IMR-90 (cell line): ENCODE results near the gene SLC49A4. TPM values are rescaled to one million over a fixed set of nuclear protein-coding genes. Genes with fewer than 3 reads are reported as not detected.

Experiments used
- ATAC-seq: fragments of 200-7000 bp; cut with Tn5 transposase; 2 replicates; pipeline ENCODE4 v1.9.1; 2020; ENCODE audit warnings: low read depth, mild to moderate bottlenecking, moderate library complexity
- BruUV-seq: library from RNA; stranded (reverse); fragments of 400-500 nt; replicated peaks from 2 replicates; lab custom pipeline; 2021; lab: Mats Ljungman, UMichigan
- CTCF ChIA-PET: fragments of 300-600 bp; formaldehyde crosslinking; extraction: SDS; loops from one replicate; lab custom pipeline; 2021; ENCODE audit warnings: antibody characterized with exemption; lab: Yijun Ruan, JAX
- POLR2A ChIA-PET: fragments of 300-600 bp; sonication (Branson Sonifier 250); formaldehyde crosslinking; loops from one replicate; lab custom pipeline; 2022; ENCODE audit warnings: antibody characterized with exemption; ENCODE audit not compliant: unreplicated experiment; lab: Charles Lee
- DNase-seq: peaks from one replicate; pipeline ENCODE4 v3.0.0; 2013
- H2AFZ ChIP-seq: replicated peaks from 2 replicates; pipeline ENCODE3; 2013; ENCODE audit warnings: low read length, mild to moderate bottlenecking; ENCODE audit not compliant: poor library complexity
- H2AK5ac ChIP-seq: 2 replicates; pipeline ENCODE4 v1.6.1; 2013; ENCODE audit warnings: low read depth, low read length, inconsistent platforms
- H2AK9ac ChIP-seq: replicated peaks from 2 replicates; pipeline ENCODE3; 2013; ENCODE audit warnings: mild to moderate bottlenecking, low read depth, low read length, moderate library complexity; ENCODE audit not compliant: poor library complexity
- H2BK120ac ChIP-seq: 2 replicates; pipeline ENCODE4 v1.6.1; 2013; ENCODE audit warnings: low read depth, low read length, inconsistent platforms
- H2BK15ac ChIP-seq: 3 replicates; pipeline ENCODE4 v1.6.1; 2013; ENCODE audit warnings: low read depth, low read length, inconsistent platforms
- H2BK20ac ChIP-seq: 2 replicates; pipeline ENCODE4 v1.6.1; 2013; ENCODE audit warnings: low read depth, mild to moderate bottlenecking, inconsistent platforms, low read length, moderate library complexity
- H2BK5ac ChIP-seq: 2 replicates; pipeline ENCODE4 v1.6.1; 2013; ENCODE audit warnings: mild to moderate bottlenecking, low read depth, low read length, inconsistent platforms; ENCODE audit not compliant: poor library complexity, severe bottlenecking
- H3K14ac ChIP-seq: replicated peaks from 2 replicates; pipeline ENCODE4 v1.6.1; 2013; ENCODE audit warnings: low read depth, low read length, inconsistent platforms
- H3K18ac ChIP-seq: 2 replicates; pipeline ENCODE4 v1.6.1; 2013; ENCODE audit warnings: low read depth, low read length, control low read depth
- H3K23ac ChIP-seq: 2 replicates; pipeline ENCODE4 v1.6.1; 2013; ENCODE audit warnings: low read depth, low read length, inconsistent platforms
- H3K27ac ChIP-seq: 2 replicates; pipeline ENCODE4 v1.5.1; 2013; ENCODE audit warnings: mild to moderate bottlenecking, control low read depth, low read length; ENCODE audit not compliant: insufficient read depth
- H3K27me3 ChIP-seq: 2 replicates; pipeline ENCODE4 v1.6.1; 2013; ENCODE audit warnings: low read length; ENCODE audit not compliant: control insufficient read depth, insufficient read depth
- H3K36me3 ChIP-seq: 2 replicates; pipeline ENCODE4 v1.6.1; 2013; ENCODE audit warnings: low read length, mixed read lengths; ENCODE audit not compliant: control insufficient read depth, insufficient read depth
- H3K4ac ChIP-seq: 2 replicates; pipeline ENCODE4 v1.6.1; 2013; ENCODE audit warnings: low read depth, low read length, inconsistent platforms
- H3K4me1 ChIP-seq: 2 replicates; pipeline ENCODE4 v1.6.1; 2013; ENCODE audit warnings: low read length, mixed read lengths; ENCODE audit not compliant: control insufficient read depth, insufficient read depth
- H3K4me2 ChIP-seq: 2 replicates; pipeline ENCODE4 v1.6.1; 2013; ENCODE audit warnings: low read depth, mild to moderate bottlenecking, control low read depth, low read length, moderate library complexity
- H3K4me3 ChIP-seq: 2 replicates; pipeline ENCODE4 v1.5.1; 2013; ENCODE audit warnings: low read depth, mild to moderate bottlenecking, control low read depth, low read length, moderate library complexity; ENCODE audit not compliant: insufficient read depth
- H3K56ac ChIP-seq: 2 replicates; pipeline ENCODE4 v1.6.1; 2013; ENCODE audit warnings: low read length, inconsistent platforms; ENCODE audit not compliant: insufficient read depth; ENCODE audit errors: extremely low read depth
- H3K79me1 ChIP-seq, 2 experiments: 2 replicates each; pipeline ENCODE4 v1.6.1; 2013; ENCODE audit warnings: low read length in 2 of 2, inconsistent platforms in 1 of 2, low read depth in 1 of 2
- H3K9ac ChIP-seq: 2 replicates; pipeline ENCODE4 v1.6.1; 2013; ENCODE audit warnings: low read depth, low read length, control low read depth
- H3K9me1 ChIP-seq: 2 replicates; pipeline ENCODE4 v1.6.1; 2013; ENCODE audit warnings: low read length, inconsistent platforms; ENCODE audit not compliant: insufficient read depth
- H3K9me3 ChIP-seq: 2 replicates; pipeline ENCODE4 v1.6.1; 2013; ENCODE audit warnings: low read length; ENCODE audit not compliant: control insufficient read depth, insufficient read depth
- H4K20me1 ChIP-seq: 2 replicates; pipeline ENCODE4 v1.6.1; 2013; ENCODE audit warnings: low read length, inconsistent platforms; ENCODE audit not compliant: insufficient read depth
- H4K5ac ChIP-seq: 2 replicates; pipeline ENCODE4 v1.6.1; 2013; ENCODE audit warnings: mild to moderate bottlenecking, low read depth, low read length, control low read depth
- H4K8ac ChIP-seq, 2 experiments: 2 replicates each; pipeline ENCODE4 v1.6.1; 2013; ENCODE audit warnings: low read depth in 2 of 2, low read length in 2 of 2, control low read depth in 1 of 2, inconsistent platforms in 1 of 2
- H4K91ac ChIP-seq: 2 replicates; pipeline ENCODE4 v1.6.1; 2013; ENCODE audit warnings: low read depth, low read length, inconsistent platforms; ENCODE audit not compliant: insufficient read depth
- CHD1 ChIP-seq: IDR thresholded peaks from 2 replicates; pipeline ENCODE4 v1.6.1; 2012; ENCODE audit warnings: low read depth, low read length, improper control_type of control experiment
- MAFK ChIP-seq: IDR thresholded peaks from 2 replicates; pipeline ENCODE4 v1.6.1; 2012; ENCODE audit warnings: low read depth, low read length, improper control_type of control experiment
- MXI1 ChIP-seq: IDR thresholded peaks from 2 replicates; pipeline ENCODE4 v1.6.1; 2012; ENCODE audit warnings: low read depth, mild to moderate bottlenecking, low read length, moderate library complexity, borderline replicate concordance
- SMC3 ChIP-seq: fragments of 150-350 bp; IDR thresholded peaks from 2 replicates; pipeline ENCODE4 v1.6.1; 2016; ENCODE audit warnings: low read depth, mild to moderate bottlenecking, antibody characterized with exemption, low read length, moderate library complexity
- WGBS, 2 experiments: methylation state at CpG; one replicate each; pipeline versions ENCODE4 v1.1.5 to v1.1.7; 2013; ENCODE audit warnings: missing lambda C conversion rate in 2 of 2; ENCODE audit not compliant: insufficient read length in 1 of 2; ENCODE audit errors: extremely low coverage in 2 of 2; 5-methylcytosine and 5-hydroxymethylcytosine counted together
- dilution Hi-C: fragments of 300-500 bp; cut with HindIII; formaldehyde crosslinking; loops from one replicate; pipeline ENCODE4 v1.14.3; 2018; ENCODE audit warnings: low sequenced_read_pairs; ENCODE audit not compliant: unreplicated experiment
- in situ Hi-C: fragments of 300-500 bp; cut with MboI; formaldehyde crosslinking; loops from 3 replicates; pipeline ENCODE4 v1.14.3; 2019; ENCODE audit warnings: low sequenced_read_pairs, inconsistent platforms, mixed read lengths
- intact Hi-C: fragments of 100-400 bp; cut with micrococcal nuclease; formaldehyde crosslinking; loops from 2 replicates; pipeline ENCODE4 v1.10.0; 2022
- polyA plus RNA-seq, 3 experiments: library from polyadenylated mRNA; depleted of rRNA; stranded (reverse); fragments of >200 nt; gene quantifications; 2 replicates each; pipeline ENCODE4 v1.2.3, GENCODE V29; 2012; ENCODE audit warnings: low replicate concordance in 1 of 3
- total RNA-seq: library from RNA; depleted of rRNA; stranded (reverse); fragments of >200 nt; gene quantifications from 2 replicates; pipeline ENCODE4 v1.2.3, GENCODE V29; 2012

The SLC49A4 gene
- total and polyA plus RNA-seq, 2 of the 4 experiments (the other 2 are of a cell fraction) = 6.5 to 6.8 TPM

DNA sequence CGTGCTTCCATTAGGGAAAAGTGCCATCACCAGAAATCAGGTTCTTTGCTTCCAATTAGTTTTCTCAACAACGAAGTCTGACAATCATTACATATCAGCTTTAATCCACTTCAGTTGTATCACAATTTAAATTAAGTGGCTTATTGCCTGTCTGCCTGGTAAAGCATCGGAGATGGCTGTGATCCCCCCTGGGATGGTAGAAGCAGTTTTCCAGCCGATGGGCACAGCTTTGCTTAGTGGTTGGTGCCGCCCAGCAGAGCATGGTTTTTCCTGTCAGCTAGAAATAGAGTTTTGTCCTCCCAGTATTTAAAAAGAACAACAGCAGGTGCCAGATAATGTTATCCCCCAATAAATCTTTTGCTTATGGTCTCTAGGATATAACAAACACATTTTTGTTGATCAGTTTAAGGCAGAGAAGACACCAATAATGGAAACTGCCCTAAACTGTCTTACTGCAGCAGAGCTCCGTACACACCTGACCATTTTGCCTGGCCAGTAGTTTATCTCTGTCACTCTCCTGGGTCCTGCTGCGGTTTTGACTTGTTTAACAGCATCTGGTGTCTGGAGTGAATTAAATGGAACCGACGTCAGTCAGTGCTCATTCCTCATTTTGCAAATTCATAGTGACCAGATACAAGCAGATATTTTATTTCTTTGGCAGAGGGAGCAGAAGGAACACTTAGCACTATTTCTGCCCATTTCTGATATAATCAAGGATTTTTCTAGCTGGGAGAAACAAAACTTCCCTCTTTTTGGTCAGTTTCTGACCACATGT lies 79.1 kb downstream of the SLC49A4 start:
- DNase-seq = no peak
- in situ Hi-C loops = no loop called here
- H3K9me3 ChIP-seq = no peaks in the 10 kb centered on the region
- H3K14ac ChIP-seq = no peak overlapping the region
- H4K8ac ChIP-seq = no peak overlapping the region
- H2BK120ac ChIP-seq = no peak overlapping the region
- BruUV-seq = no TSS peak
- ATAC-seq = no peak
- H3K9me1 ChIP-seq = no peaks in the 10 kb centered on the region; the same call in 1 of the 2 replicates
- TF ChIP-seq SMC3 (no peak), MXI1 (no peak), CHD1 (no peak), MAFK (no peak)
- no peak overlapping the region for H3K56ac ChIP-seq
- no peak overlapping the region for H2AK5ac ChIP-seq
- no peak overlapping the region for H2BK20ac ChIP-seq
- H4K5ac ChIP-seq = no peak overlapping the region
- dilution Hi-C loops = no loop called here
- H3K9ac ChIP-seq = no peak overlapping the region
- no peak overlapping the region for H2AK9ac ChIP-seq
- no peak overlapping the region for H3K18ac ChIP-seq
- no peak overlapping the region for H3K27ac ChIP-seq
- no peak overlapping the region for H3K4me3 ChIP-seq
- no peak overlapping the region for H3K4me2 ChIP-seq
- H3K79me1 ChIP-seq = no peaks in the 10 kb centered on the region
- H3K4me1 ChIP-seq = no peaks in the 10 kb centered on the region
- ChIA-PET CTCF (interaction anchor here (1.1 kb wide), 1 partner anchor 15 kb away, joined by 3 read pairs; no protein-coding TSS in a partner anchor), POLR2A (no interaction called here)
- H2BK15ac ChIP-seq = no peak overlapping the region
- H3K36me3 ChIP-seq = no peaks in the 10 kb centered on the region
- no peak overlapping the region for H3K23ac ChIP-seq
- no peaks in the 10 kb centered on the region for H4K20me1 ChIP-seq
- 100% methylated on average over 1 of the region's 9 CpGs; no CpG with 5 or more reads in 1 of the 2 experiments for WGBS, 2 experiments
- H3K4ac ChIP-seq = no peak overlapping the region
- no peak overlapping the region for H2AFZ ChIP-seq
- H4K91ac ChIP-seq = no peak overlapping the region
- H3K27me3 ChIP-seq = no peaks in the 10 kb centered on the region
- intact Hi-C loops = no loop called here
- no peak overlapping the region for H2BK5ac ChIP-seq
